Endodermal cell (in vitro differentiated cells): ENCODE data around the gene PGM1. TPM values are rescaled to one million over a fixed set of nuclear protein-coding genes. Genes with fewer than 3 reads are reported as not detected.
"Not testable (repeated sequence)": the region's sequence is repeated elsewhere in the genome, so short reads cannot be mapped to it uniquely, and the experiment has no call there.

Experiments used
- DNase-seq: peaks from one replicate; pipeline ENCODE4 v3.0.0-alpha.2; 2017
- H3K27ac ChIP-seq: 2 replicates; pipeline ENCODE4 v1.5.1; 2013; ENCODE audit warnings: mild to moderate bottlenecking, low read depth, low read length, moderate library complexity
- H3K27me3 ChIP-seq: 2 replicates; pipeline ENCODE4 v1.6.1; 2013; ENCODE audit warnings: mild to moderate bottlenecking, low read length, moderate library complexity; ENCODE audit not compliant: insufficient read depth, control insufficient read depth, poor library complexity, severe bottlenecking
- H3K36me3 ChIP-seq: 2 replicates; pipeline ENCODE4 v1.7.0; 2013; ENCODE audit warnings: mild to moderate bottlenecking, low read length, moderate library complexity; ENCODE audit not compliant: control insufficient read depth, insufficient read depth
- H3K4me1 ChIP-seq: one replicate; pipeline ENCODE4 v1.7.0; 2013; ENCODE audit warnings: low read length; ENCODE audit not compliant: control insufficient read depth, insufficient read depth
- H3K4me3 ChIP-seq: 2 replicates; pipeline ENCODE4 v1.5.1; 2013; ENCODE audit warnings: mild to moderate bottlenecking, low read length, moderate library complexity
- H3K9ac ChIP-seq: 2 replicates; pipeline ENCODE4 v1.6.1; 2013; ENCODE audit warnings: mild to moderate bottlenecking, low read length, moderate library complexity; ENCODE audit not compliant: poor library complexity, severe bottlenecking; ENCODE audit errors: extremely low read depth
- H3K9me3 ChIP-seq: 2 replicates; pipeline ENCODE4 v1.6.1; 2013; ENCODE audit warnings: mild to moderate bottlenecking, low read length, moderate library complexity; ENCODE audit not compliant: control insufficient read depth
- H3K27ac Mint-ChIP-seq: 2 replicates; pipeline ENCODE4 v1.8.0; 2020; ENCODE audit warnings: mixed read lengths
- H3K27me3 Mint-ChIP-seq: 2 replicates; pipeline ENCODE4 v1.8.0; 2021; ENCODE audit warnings: mild to moderate bottlenecking, mixed read lengths; ENCODE audit not compliant: insufficient read depth
- H3K36me3 Mint-ChIP-seq: 2 replicates; pipeline ENCODE4 v1.8.0; 2020; ENCODE audit warnings: low read depth, mixed read lengths
- H3K4me1 Mint-ChIP-seq: 2 replicates; pipeline ENCODE4 v1.8.0; 2020; ENCODE audit warnings: mixed read lengths
- H3K4me3 Mint-ChIP-seq: 2 replicates; pipeline ENCODE4 v1.8.0; 2020; ENCODE audit warnings: mild to moderate bottlenecking, moderate library complexity, mixed read lengths
- H3K9me3 Mint-ChIP-seq: 2 replicates; pipeline ENCODE4 v1.8.0; 2020; ENCODE audit warnings: mild to moderate bottlenecking, mixed read lengths
- WGBS, 2 experiments: methylation state at CpG; one replicate each; pipeline versions ENCODE4 v1.1.5 to v1.1.7; 2013; ENCODE audit warnings: missing lambda C conversion rate in 2 of 2, mixed read lengths in 1 of 2; ENCODE audit not compliant: insufficient coverage in 1 of 2, insufficient read length in 1 of 2; 5-methylcytosine and 5-hydroxymethylcytosine counted together
- total RNA-seq, 2 donors: library from RNA; stranded (reverse); fragmentation: NEBNext Ultra II Directional in 1 of 2; extraction: Animal tissue kit (Norgen Biotek cat#: 25700) in 1 of 2; gene quantifications; 2 replicates in 1 of 2; 3 replicates in 1 of 2; pipeline ENCODE4 v1.2.1, GENCODE V29; 2021
- TF ChIP-seq, protein P1 (sequence below): fragments of 200-600 bp; sonication (generic); conservative IDR thresholded peaks from 2 replicates; pipeline ENCODE4 v1.5.0; 2021; ENCODE audit warnings: antibody characterized with exemption, mild to moderate bottlenecking

PGM1 gene
- total RNA-seq, 2 donors from 2014 or later, result 119 to 165 TPM

DNA sequence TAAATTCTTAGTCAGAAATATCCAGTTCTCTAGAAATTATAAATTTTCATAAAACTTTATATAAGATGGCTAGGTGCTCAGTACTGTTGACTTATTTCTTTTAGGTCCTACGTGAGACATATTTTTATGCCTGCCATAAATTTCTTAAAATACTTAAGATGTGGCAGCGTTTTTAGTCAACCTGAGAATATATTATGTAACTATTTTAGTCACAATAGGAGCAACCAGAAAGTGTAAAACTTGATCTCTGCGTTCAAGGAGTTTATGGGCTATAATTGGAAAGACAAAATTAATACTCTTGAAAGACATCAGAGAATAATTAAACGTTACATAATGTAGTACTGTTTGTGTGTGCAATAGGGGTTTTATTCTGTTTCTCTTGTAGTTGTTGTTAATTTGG, 24.1 kb upstream of the PGM1 start:
- no peaks in the 10 kb centered on the region for H3K36me3 ChIP-seq
- H3K4me3 ChIP-seq, result no peak overlapping the region
- Mint-ChIP-seq H3K27me3 (no peaks in the 10 kb centered on the region), H3K27ac (no peak overlapping the region), H3K36me3 (peaks cover 17% of the 10 kb centered on the region), H3K9me3 (peaks cover 18% of the 10 kb centered on the region), H3K4me1 (peaks cover 20% of the 10 kb centered on the region), H3K4me3 (no peak overlapping the region)
- H3K4me1 ChIP-seq, result peaks cover 12% of the 10 kb centered on the region
- H3K27me3 ChIP-seq, result no peaks in the 10 kb centered on the region
- TF ChIP-seq, protein P1, sequence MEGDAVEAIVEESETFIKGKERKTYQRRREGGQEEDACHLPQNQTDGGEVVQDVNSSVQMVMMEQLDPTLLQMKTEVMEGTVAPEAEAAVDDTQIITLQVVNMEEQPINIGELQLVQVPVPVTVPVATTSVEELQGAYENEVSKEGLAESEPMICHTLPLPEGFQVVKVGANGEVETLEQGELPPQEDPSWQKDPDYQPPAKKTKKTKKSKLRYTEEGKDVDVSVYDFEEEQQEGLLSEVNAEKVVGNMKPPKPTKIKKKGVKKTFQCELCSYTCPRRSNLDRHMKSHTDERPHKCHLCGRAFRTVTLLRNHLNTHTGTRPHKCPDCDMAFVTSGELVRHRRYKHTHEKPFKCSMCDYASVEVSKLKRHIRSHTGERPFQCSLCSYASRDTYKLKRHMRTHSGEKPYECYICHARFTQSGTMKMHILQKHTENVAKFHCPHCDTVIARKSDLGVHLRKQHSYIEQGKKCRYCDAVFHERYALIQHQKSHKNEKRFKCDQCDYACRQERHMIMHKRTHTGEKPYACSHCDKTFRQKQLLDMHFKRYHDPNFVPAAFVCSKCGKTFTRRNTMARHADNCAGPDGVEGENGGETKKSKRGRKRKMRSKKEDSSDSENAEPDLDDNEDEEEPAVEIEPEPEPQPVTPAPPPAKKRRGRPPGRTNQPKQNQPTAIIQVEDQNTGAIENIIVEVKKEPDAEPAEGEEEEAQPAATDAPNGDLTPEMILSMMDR, result no peak
- H3K9ac ChIP-seq, result no peak overlapping the region
- DNase-seq, result no peak
- H3K27ac ChIP-seq, result no peak overlapping the region
- peaks cover 11% of the 10 kb centered on the region for H3K9me3 ChIP-seq
- WGBS, 2 experiments, result 96 to 100% methylated on average over 3 of the region's 4 CpGs

- Histone ChIP-seq H3K4me1 (peaks cover 12% of the 10 kb centered on the region), H3K4me3 (no peak overlapping the region), H3K27ac (no peak overlapping the region), H3K36me3 (no peaks in the 10 kb centered on the region), H3K9me3 (peaks cover 6% of the 10 kb centered on the region), H3K27me3 (no peaks in the 10 kb centered on the region), H3K9ac (no peak overlapping the region)
- H3K27ac Mint-ChIP-seq, result peak overlapping the region; percentile 50
- H3K4me1 Mint-ChIP-seq, result peaks cover 20% of the 10 kb centered on the region
- no peaks in the 10 kb centered on the region for H3K27me3 Mint-ChIP-seq
- peaks cover 11% of the 10 kb centered on the region for H3K36me3 Mint-ChIP-seq
- TF ChIP-seq, protein P1, result no peak
- no peak for DNase-seq
- H3K4me3 Mint-ChIP-seq, result no peak overlapping the region
- 78 to 85% methylated on average over 1 to 2 of the region's 3 CpGs for WGBS, 2 experiments
- H3K9me3 Mint-ChIP-seq, result peaks cover 12% of the 10 kb centered on the region
These were observed 23.4 kb upstream of the PGM1 start for GRCh38 chr1:63569640-63570316.

GRCh38 chr1:63572686-63573085, 20.5 kb upstream of the PGM1 start:
- not testable (repeated sequence) for H3K27ac Mint-ChIP-seq, H3K36me3 Mint-ChIP-seq, H3K4me3 ChIP-seq, H3K9ac ChIP-seq, H3K9me3 ChIP-seq, H3K9me3 Mint-ChIP-seq, H3K27me3 ChIP-seq, H3K27ac ChIP-seq, H3K4me3 Mint-ChIP-seq, H3K36me3 ChIP-seq, H3K27me3 Mint-ChIP-seq
- H3K4me1 Mint-ChIP-seq, result peaks cover 24% of the 10 kb centered on the region
- peak; percentile 86 for DNase-seq
- 17% methylated on average over 8 of the region's 8 CpGs; no CpG with 5 or more reads in 1 of the 2 experiments for WGBS, 2 experiments
- H3K4me1 ChIP-seq, result peaks cover 12% of the 10 kb centered on the region

- peak overlapping the region; percentile 70 for H3K27ac ChIP-seq
These were observed 18.9 kb upstream of the PGM1 start for GRCh38 chr1:63574203-63574796.

More at GRCh38 chr1:63574203-63574796, 18.9 kb upstream of the PGM1 start:
- H3K9ac ChIP-seq, H3K27me3 ChIP-seq, H3K9me3 Mint-ChIP-seq, H3K9me3 ChIP-seq, H3K36me3 Mint-ChIP-seq, H3K4me3 Mint-ChIP-seq, H3K27ac Mint-ChIP-seq, H3K27me3 Mint-ChIP-seq, H3K36me3 ChIP-seq: not testable (repeated sequence)
- Histone ChIP-seq H3K4me3 (peak overlapping the region; percentile 38), H3K4me1 (peaks cover 12% of the 10 kb centered on the region)
- DNase-seq, result peak; percentile 60
- 3% methylated on average over 2 of the region's 2 CpGs; no CpG with 5 or more reads in 1 of the 2 experiments for WGBS, 2 experiments
- peaks cover 21% of the 10 kb centered on the region for H3K4me1 Mint-ChIP-seq
